HepG2 (cell line): Measurements from ENCODE around the gene SAP25. TPM values are rescaled to one million over a fixed set of nuclear protein-coding genes. Genes with fewer than 3 reads are reported as not detected.
A peak's percentile ranks its signal among the peaks of the same experiment; 100 is the strongest.

Experiments
- ATF7-NPFF ChIP-seq: sonication (generic); formaldehyde crosslinking; IDR thresholded peaks from 2 replicates; pipeline ENCODE4 v1.8.1; 2023; ENCODE audit warnings: mild to moderate bottlenecking, low read depth, missing genetic modification reagents, moderate library complexity
- CBX1 ChIP-seq: IDR thresholded peaks from one replicate; pipeline ENCODE4 v1.6.1; 2016; ENCODE audit warnings: antibody characterized with exemption, low read depth
- FOXA3 ChIP-seq: IDR thresholded peaks from 2 replicates; pipeline ENCODE4 v1.6.1; 2016; ENCODE audit warnings: missing genetic modification reagents, missing compliant biosample characterization
- HNRNPH1 ChIP-seq: fragments of 200-400 bp; formaldehyde crosslinking; optimal IDR thresholded peaks from 2 replicates; pipeline ENCODE3; 2017; ENCODE audit warnings: mild to moderate bottlenecking, low read depth, low read length
- HOXA3 ChIP-seq: sonication (generic); formaldehyde crosslinking; IDR thresholded peaks from 2 replicates; pipeline ENCODE4 v1.5.0; 2020; ENCODE audit warnings: missing genetic modification reagents
- KDM2A ChIP-seq: sonication (generic); formaldehyde crosslinking; IDR thresholded peaks from 2 replicates; pipeline ENCODE4 v1.4.0; 2020; ENCODE audit warnings: low read depth, missing genetic modification reagents, borderline replicate concordance
- KLF15 ChIP-seq: sonication (generic); formaldehyde crosslinking; IDR thresholded peaks from 2 replicates; pipeline ENCODE4 v1.8.1; 2023; ENCODE audit warnings: borderline replicate concordance, mild to moderate bottlenecking, inconsistent platforms, missing genetic modification reagents, mixed read lengths
- MED1 ChIP-seq: sonication (generic); formaldehyde crosslinking; IDR thresholded peaks from 2 replicates; pipeline ENCODE4 v1.4.0; 2020; ENCODE audit warnings: missing genetic modification reagents
- PAXIP1 ChIP-seq: sonication (generic); formaldehyde crosslinking; conservative IDR thresholded peaks from 2 replicates; pipeline ENCODE4 v1.4.0; 2020; ENCODE audit warnings: mild to moderate bottlenecking, missing genetic modification reagents, moderate library complexity
- PHF21A ChIP-seq: sonication (generic); formaldehyde crosslinking; IDR thresholded peaks from 2 replicates; pipeline ENCODE4 v1.5.0; 2020; ENCODE audit warnings: mild to moderate bottlenecking, missing genetic modification reagents
- PITX1 ChIP-seq: sonication (generic); formaldehyde crosslinking; IDR thresholded peaks from 2 replicates; pipeline ENCODE4 v1.5.1; 2020; ENCODE audit warnings: mild to moderate bottlenecking, missing genetic modification reagents
- SAP130 ChIP-seq: IDR thresholded peaks from 2 replicates; pipeline ENCODE4 v1.6.1; 2016; ENCODE audit warnings: low read depth
- SP1 ChIP-seq, 2 experiments: fragments of 450-650 bp in 1 of 2; sonication (generic) in 1 of 2; formaldehyde crosslinking in 1 of 2; IDR thresholded peaks; 2 replicates each; pipeline versions ENCODE4 v1.4.0 to v1.6.1; 2016 to 2020; ENCODE audit warnings: missing genetic modification reagents in 1 of 2
- SRY ChIP-seq: sonication (generic); formaldehyde crosslinking; IDR thresholded peaks from 2 replicates; pipeline ENCODE4 v1.8.0; 2022; ENCODE audit warnings: mild to moderate bottlenecking, missing genetic modification reagents
- SSRP1 ChIP-seq: IDR thresholded peaks from 2 replicates; pipeline ENCODE4 v1.6.1; 2016; ENCODE audit warnings: control low read depth
- TCF12 ChIP-seq, 2 experiments: fragments of 450-650 bp in 1 of 2; sonication (generic) in 1 of 2; formaldehyde crosslinking in 1 of 2; IDR thresholded peaks; 2 replicates each; pipeline versions ENCODE4 v1.6.1 to v1.8.0; 2017 to 2022; ENCODE audit warnings: antibody characterized with exemption in 1 of 2, mild to moderate bottlenecking in 1 of 2, missing genetic modification reagents in 1 of 2, moderate library complexity in 1 of 2
- TEAD3 ChIP-seq: optimal IDR thresholded peaks from 2 replicates; pipeline ENCODE3; 2016; ENCODE audit warnings: borderline replicate concordance
- TMF1 ChIP-seq: sonication (generic); formaldehyde crosslinking; IDR thresholded peaks from 2 replicates; pipeline ENCODE4 v1.8.1; 2022; ENCODE audit warnings: low read depth, missing genetic modification reagents
- XBP1 ChIP-seq: sonication (generic); formaldehyde crosslinking; IDR thresholded peaks from 2 replicates; pipeline ENCODE4 v1.5.0; 2020; ENCODE audit warnings: missing genetic modification reagents
- ZMYM3 ChIP-seq: sonication (generic); formaldehyde crosslinking; IDR thresholded peaks from 2 replicates; pipeline ENCODE4 v1.5.1; 2020; ENCODE audit warnings: mild to moderate bottlenecking, missing genetic modification reagents
- ZNF562 ChIP-seq: sonication (generic); formaldehyde crosslinking; IDR thresholded peaks from 2 replicates; pipeline ENCODE4 v1.8.0; 2022; ENCODE audit warnings: missing genetic modification reagents, borderline replicate concordance
- ZNF572 ChIP-seq: sonication (generic); formaldehyde crosslinking; IDR thresholded peaks from 2 replicates; pipeline ENCODE4 v1.5.1; 2020; ENCODE audit warnings: mild to moderate bottlenecking, missing genetic modification reagents
- ZNF607 ChIP-seq: sonication (generic); formaldehyde crosslinking; IDR thresholded peaks from 2 replicates; pipeline ENCODE4 v1.5.1; 2020; ENCODE audit warnings: missing genetic modification reagents, mild to moderate bottlenecking, borderline replicate concordance
- ZNF878 ChIP-seq: sonication (generic); formaldehyde crosslinking; IDR thresholded peaks from 2 replicates; pipeline ENCODE4 v1.8.1; 2023; ENCODE audit warnings: mild to moderate bottlenecking, missing genetic modification reagents, moderate library complexity
- polyA plus RNA-seq, 8 experiments: library from polyadenylated mRNA; depleted of rRNA in 3 of 8; stranded (reverse) in 7 of 8; unstranded in 1 of 8; fragments of >200 nt; fragmentation: Illumina TruSeq in 4 of 8; extraction: Trizol in 4 of 8; gene quantifications; 2 replicates each; pipeline versions ENCODE4 v1.2.1 to v1.2.3, GENCODE V29; 2011 to 2016; ENCODE audit warnings: low read depth in 4 of 8, missing spikeins in 1 of 8, mixed read lengths in 1 of 8; ENCODE audit not compliant: insufficient read depth in 1 of 8
- total RNA-seq, 5 experiments: library from RNA; depleted of rRNA; stranded (reverse); fragments of >200 nt; fragmentation: Illumina TruSeq; extraction: Trizol; gene quantifications; 2 replicates each; pipeline ENCODE4 v1.2.3, GENCODE V29; 2016; ENCODE audit warnings: low read depth in 1 of 5
- TF ChIP-seq, protein P1 (sequence below): sonication (generic); formaldehyde crosslinking; IDR thresholded peaks from 2 replicates; pipeline ENCODE4 v1.5.0; 2020; ENCODE audit warnings: missing genetic modification reagents, mild to moderate bottlenecking, borderline replicate concordance

The SAP25 gene
- total and polyA plus RNA-seq, 2 of the 13 experiments (the other 11 are each of a cell fraction or from before 2014, with no cell fraction given), result 0.15 to 0.20 TPM

DNA sequence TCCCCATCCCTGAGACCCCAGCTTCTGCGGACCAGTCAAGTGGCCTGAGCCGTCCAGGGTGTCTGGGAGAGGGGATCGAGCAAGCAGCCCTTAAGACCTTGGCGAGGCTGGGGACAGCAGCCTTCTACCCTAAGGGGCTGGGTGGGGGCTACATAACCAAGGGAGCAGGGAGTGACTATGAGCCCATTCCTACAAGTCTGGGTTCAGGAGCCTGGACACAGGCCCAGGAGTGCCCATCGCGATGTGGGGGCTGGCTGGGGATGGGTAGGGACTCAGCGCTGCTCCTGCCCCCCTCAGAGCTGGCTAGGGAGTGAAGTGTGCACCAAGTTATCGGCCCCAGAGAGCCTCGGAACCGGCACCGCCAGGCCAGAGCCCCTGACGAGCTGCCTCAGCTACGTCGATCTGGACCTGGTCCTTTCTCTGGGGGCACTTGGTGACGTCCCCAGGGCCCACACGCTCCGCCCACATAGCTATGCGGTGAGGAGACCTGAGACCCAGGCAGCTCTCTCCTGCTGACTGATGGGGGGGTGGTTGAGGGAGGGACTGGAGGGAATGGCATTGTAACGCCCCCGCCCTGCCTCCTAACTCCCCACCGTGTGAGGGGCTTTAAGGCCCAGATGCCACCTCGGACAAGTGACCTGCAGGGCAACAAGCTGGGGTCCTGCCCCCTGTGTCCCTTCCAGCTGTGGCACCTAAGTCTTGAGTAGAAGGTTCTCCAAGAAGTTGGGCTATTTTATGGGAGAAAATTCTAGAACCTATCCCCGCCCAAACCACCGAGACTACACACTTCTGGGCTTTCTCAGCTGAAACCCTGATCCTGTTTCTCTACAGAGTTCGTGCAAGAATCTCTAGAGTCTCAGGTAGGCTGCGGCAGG, 2.5 kb downstream of the SAP25 start (continued):
- TF ChIP-seq ZNF562 (CRISPR knock-in tag) (no peak), MED1 (CRISPR knock-in tag) (no peak; the same call in none of the 2 replicates), SP1 (IDR thresholded peaks at IDR 0.05) (no peak), SP1 (CRISPR knock-in tag; IDR thresholded peaks at IDR 0.05) (peak; percentile 67; the same call in 1 of the 2 replicates), TMF1 (peak; percentile 48; the same call in 1 of the 2 replicates), ZNF607 (CRISPR knock-in tag) (no peak), SSRP1 (CRISPR knock-in tag) (peak; percentile 4; the same call in 1 of the 2 replicates), SRY (peak; percentile 75; the same call in 1 of the 2 replicates), ZNF878 (CRISPR knock-in tag) (no peak), PHF21A (0 out of 2 replicates have a peak, but pooled peaks have one; percentile 3), KDM2A (CRISPR knock-in tag) (peak; percentile 95), FOXA3 (CRISPR knock-in tag) (peak; percentile 47), PAXIP1 (CRISPR knock-in tag) (peak; percentile 40), ZNF572 (CRISPR knock-in tag) (0 out of 2 replicates have a peak, but pooled peaks have one; percentile 16), PITX1 (peak; percentile 20; the same call in 1 of the 2 replicates), HNRNPH1 (peak; percentile 96), ZMYM3 (no peak), HOXA3 (CRISPR knock-in tag) (peak; percentile 47; the same call in 1 of the 2 replicates), XBP1 (CRISPR knock-in tag) (no peak), KLF15 (CRISPR knock-in tag) (0 out of 2 replicates have a peak, but pooled peaks have one; percentile 27), SAP130 (0 out of 2 replicates have a peak, but pooled peaks have one; percentile 8), TEAD3 (CRISPR knock-in tag) (peak; percentile 74), CBX1 (peak; percentile 65), ATF7-NPFF (CRISPR knock-in tag) (peak; percentile 34; the same call in 1 of the 2 replicates), TCF12 (IDR thresholded peaks at IDR 0.05) (no peak), TCF12 (CRISPR knock-in tag; IDR thresholded peaks at IDR 0.05) (peak; percentile 68; the same call in 1 of the 2 replicates)
- TF ChIP-seq, protein P1, sequence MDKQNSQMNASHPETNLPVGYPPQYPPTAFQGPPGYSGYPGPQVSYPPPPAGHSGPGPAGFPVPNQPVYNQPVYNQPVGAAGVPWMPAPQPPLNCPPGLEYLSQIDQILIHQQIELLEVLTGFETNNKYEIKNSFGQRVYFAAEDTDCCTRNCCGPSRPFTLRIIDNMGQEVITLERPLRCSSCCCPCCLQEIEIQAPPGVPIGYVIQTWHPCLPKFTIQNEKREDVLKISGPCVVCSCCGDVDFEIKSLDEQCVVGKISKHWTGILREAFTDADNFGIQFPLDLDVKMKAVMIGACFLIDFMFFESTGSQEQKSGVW (CRISPR knock-in tag), result peak; percentile 46; the same call in 1 of the 2 replicates
